ENCODE data around the gene WHRN.

Gene WHRN

GRCh38 chr9:114396558-114397218, 108.6 kb downstream of the WHRN start:
- Histone ChIP-seq H3K36me3 (ENCODE audit: insufficient read depth) (no peaks in the 10 kb centered on the region), H3K79me2 (ENCODE audit: insufficient read depth, low read depth) (peaks cover 25% of the 10 kb centered on the region; the same call in 1 of the 2 replicates), H3K4me3 (IDR thresholded peaks at IDR 0.05; ENCODE audit: insufficient read depth, low read depth, low read length) (no peak overlapping the region), H4K20me1 (ENCODE audit: insufficient read depth) (no peaks in the 10 kb centered on the region), H3K27me3 (ENCODE audit: insufficient read depth, low read depth) (no peaks in the 10 kb centered on the region), H3K9ac (peak overlapping the region; percentile 80; the same call in 1 of the 2 replicates), H2AFZ (ENCODE audit: low read depth) (no peak overlapping the region), H3K4me2 (peak overlapping the region; percentile 58), H3K4me1 (ENCODE audit: low read depth, poor library complexity, severe bottlenecking) (peaks cover 51% of the 10 kb centered on the region), H3K27ac (peak overlapping the region; percentile 76; the same call in 1 of the 2 replicates)
- TF ChIP-seq CTCF (conservative IDR thresholded peaks at IDR 0.05; ENCODE audit: low read depth, low read length), result no peak

- Histone ChIP-seq H3K4me2 (no peak overlapping the region), H3K27me3 (ENCODE audit: insufficient read depth, low read depth) (no peaks in the 10 kb centered on the region), H3K9ac (no peak overlapping the region), H3K4me1 (ENCODE audit: low read depth, poor library complexity, severe bottlenecking) (peaks cover 59% of the 10 kb centered on the region), H4K20me1 (ENCODE audit: insufficient read depth) (no peaks in the 10 kb centered on the region), H3K36me3 (ENCODE audit: insufficient read depth) (no peaks in the 10 kb centered on the region), H3K79me2 (ENCODE audit: insufficient read depth, low read depth) (peaks cover 26% of the 10 kb centered on the region; the same call in 1 of the 2 replicates), H2AFZ (ENCODE audit: low read depth) (no peak overlapping the region), H3K27ac (no peak overlapping the region), H3K4me3 (IDR thresholded peaks at IDR 0.05; ENCODE audit: insufficient read depth, low read depth, low read length) (no peak overlapping the region)
- no peak for TF ChIP-seq CTCF (conservative IDR thresholded peaks at IDR 0.05; ENCODE audit: low read depth, low read length)
Observed at GRCh38 chr9:114395768-114396167, 109.5 kb downstream of the WHRN start.

GRCh38 chr9:114395334-114395617, 110.0 kb downstream of the WHRN start:
- Histone ChIP-seq H3K4me3 (IDR thresholded peaks at IDR 0.05; ENCODE audit: insufficient read depth, low read depth, low read length) (no peak overlapping the region), H3K27ac (no peak overlapping the region; the same call in 1 of the 2 replicates), H3K4me1 (ENCODE audit: low read depth, poor library complexity, severe bottlenecking) (peaks cover 63% of the 10 kb centered on the region), H3K4me2 (no peak overlapping the region), H3K36me3 (ENCODE audit: insufficient read depth) (no peaks in the 10 kb centered on the region), H4K20me1 (ENCODE audit: insufficient read depth) (no peaks in the 10 kb centered on the region), H2AFZ (ENCODE audit: low read depth) (no peak overlapping the region), H3K27me3 (ENCODE audit: insufficient read depth, low read depth) (no peaks in the 10 kb centered on the region), H3K79me2 (ENCODE audit: insufficient read depth, low read depth) (peaks cover 31% of the 10 kb centered on the region; the same call in 1 of the 2 replicates), H3K9ac (no peak overlapping the region)
- TF ChIP-seq CTCF (conservative IDR thresholded peaks at IDR 0.05; ENCODE audit: low read depth, low read length), result no peak

- Histone ChIP-seq H3K4me2 (no peak overlapping the region), H2AFZ (ENCODE audit: low read depth) (no peak overlapping the region), H3K36me3 (ENCODE audit: insufficient read depth) (no peaks in the 10 kb centered on the region), H3K79me2 (ENCODE audit: insufficient read depth, low read depth) (peaks cover 35% of the 10 kb centered on the region), H3K4me3 (IDR thresholded peaks at IDR 0.05; ENCODE audit: insufficient read depth, low read depth, low read length) (no peak overlapping the region), H3K27me3 (ENCODE audit: insufficient read depth, low read depth) (no peaks in the 10 kb centered on the region), H4K20me1 (ENCODE audit: insufficient read depth) (no peaks in the 10 kb centered on the region), H3K27ac (no peak overlapping the region; the same call in 1 of the 2 replicates), H3K9ac (no peak overlapping the region), H3K4me1 (ENCODE audit: low read depth, poor library complexity, severe bottlenecking) (peaks cover 69% of the 10 kb centered on the region)
- TF ChIP-seq CTCF (conservative IDR thresholded peaks at IDR 0.05; ENCODE audit: low read depth, low read length), result no peak
Observed at GRCh38 chr9:114394523-114395333, 110.5 kb downstream of the WHRN start.
